Muscle layer of colon (tissue), 2 donors: ENCODE measurements around the gene CGREF1.
A peak's percentile ranks its signal among the peaks of the same experiment; 100 is the strongest.

Experiments
- H3K27ac ChIP-seq: one replicate; pipeline ENCODE4 v1.7.0; 2013; ENCODE audit warnings: low read depth, mild to moderate bottlenecking, low read length, moderate library complexity
- H3K27me3 ChIP-seq, 2 donors: one replicate each; pipeline ENCODE4 v1.7.0; 2013; ENCODE audit warnings: low read length in 2 of 2, mild to moderate bottlenecking in 2 of 2; ENCODE audit not compliant: insufficient read depth in 2 of 2, control insufficient read depth in 1 of 2
- H3K36me3 ChIP-seq: one replicate; pipeline ENCODE4 v1.7.0; 2013; ENCODE audit warnings: mild to moderate bottlenecking, low read length; ENCODE audit not compliant: insufficient read depth
- H3K4me1 ChIP-seq: one replicate; pipeline ENCODE4 v1.7.0; 2013; ENCODE audit warnings: mild to moderate bottlenecking, low read length; ENCODE audit not compliant: insufficient read depth
- H3K4me3 ChIP-seq, 2 donors: one replicate each; pipeline ENCODE4 v1.7.0; 2013; ENCODE audit warnings: low read length in 2 of 2, low read depth in 1 of 2, mild to moderate bottlenecking in 1 of 2, moderate library complexity in 1 of 2
- H3K9ac ChIP-seq: one replicate; pipeline ENCODE4 v1.7.0; 2013; ENCODE audit warnings: low read length
- H3K9me3 ChIP-seq: one replicate; pipeline ENCODE4 v1.7.0; 2013; ENCODE audit warnings: mild to moderate bottlenecking, low read length
- donor health status: abdominal sarcoma.
- donor health status: Adenocarcinoma of cecum.

Gene CGREF1

GRCh38 chr2:27060323-27060722, 58.6 kb downstream of the CGREF1 start:
- H3K27ac ChIP-seq = no peak overlapping the region
- peaks cover 55% of the 10 kb centered on the region for H3K36me3 ChIP-seq
- no peaks in the 10 kb centered on the region for H3K9me3 ChIP-seq
- H3K4me1 ChIP-seq = no peaks in the 10 kb centered on the region
- H3K4me3 ChIP-seq = no peak overlapping the region
- no peak overlapping the region for H3K9ac ChIP-seq
- H3K27me3 ChIP-seq = no peaks in the 10 kb centered on the region

DNA sequence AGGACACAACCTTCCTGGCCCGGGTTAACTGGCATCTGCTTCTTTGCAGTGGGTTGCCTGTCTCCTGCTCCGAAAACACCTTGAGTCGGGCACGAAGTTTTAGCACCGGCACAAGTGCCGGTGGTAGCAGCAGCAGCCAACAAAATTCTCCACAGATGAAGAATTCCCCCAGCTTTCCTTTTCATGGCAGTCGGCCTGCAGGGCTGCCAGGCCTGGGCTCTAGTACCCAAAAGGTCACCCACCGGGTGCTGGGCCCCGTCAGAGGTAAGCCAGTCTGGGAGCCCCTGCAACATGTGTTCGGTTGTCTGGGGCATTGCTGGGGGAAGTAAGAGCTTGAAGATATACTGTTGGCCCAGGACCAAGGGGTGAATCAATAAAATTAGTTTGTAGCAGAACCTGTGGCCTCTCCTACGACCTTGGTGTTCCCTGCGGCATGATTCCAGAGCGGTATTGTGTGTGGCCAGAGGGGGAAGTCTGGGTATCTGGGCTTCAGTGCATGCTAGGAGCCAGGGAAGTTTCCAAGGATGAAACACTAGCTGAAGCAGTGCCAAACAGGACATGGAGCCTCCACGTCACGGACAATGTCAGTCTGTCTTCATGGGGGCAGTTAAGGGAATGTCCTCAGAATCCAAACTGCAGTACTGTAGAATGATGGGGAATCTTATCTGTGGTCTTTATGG, 59.6 kb downstream of the CGREF1 start:
- peaks cover 63% of the 10 kb centered on the region for H3K36me3 ChIP-seq
- no peak overlapping the region for H3K4me3 ChIP-seq
- H3K27me3 ChIP-seq = no peaks in the 10 kb centered on the region
- no peak overlapping the region for H3K9ac ChIP-seq
- H3K4me1 ChIP-seq = no peaks in the 10 kb centered on the region
- H3K27ac ChIP-seq = no peak overlapping the region
- no peaks in the 10 kb centered on the region for H3K9me3 ChIP-seq

DNA sequence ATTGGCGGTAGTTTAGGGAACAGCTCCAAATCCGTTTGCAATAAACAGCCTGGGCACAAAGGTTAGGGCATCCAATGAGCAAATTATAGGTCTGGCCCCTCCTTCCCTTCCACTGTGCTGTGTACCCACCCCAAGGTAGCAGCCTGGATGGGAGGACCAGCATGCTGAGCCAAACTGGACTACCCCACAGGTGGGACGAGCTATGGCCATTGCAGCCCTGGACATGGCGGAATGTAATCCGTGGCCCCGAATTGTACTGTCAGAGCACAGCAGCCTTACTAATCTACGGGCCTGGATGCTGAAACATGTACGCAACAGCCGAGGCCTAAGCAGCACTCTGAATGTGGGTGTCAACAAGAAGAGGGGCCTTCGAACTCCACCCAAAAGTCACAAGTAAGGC, 60.7 kb downstream of the CGREF1 start:
- no peaks in the 10 kb centered on the region for H3K27me3 ChIP-seq
- H3K36me3 ChIP-seq = peaks cover 74% of the 10 kb centered on the region
- no peak overlapping the region for H3K9ac ChIP-seq
- no peaks in the 10 kb centered on the region for H3K4me1 ChIP-seq
- H3K4me3 ChIP-seq = no peak overlapping the region
- H3K9me3 ChIP-seq = no peaks in the 10 kb centered on the region
- no peak overlapping the region for H3K27ac ChIP-seq

DNA sequence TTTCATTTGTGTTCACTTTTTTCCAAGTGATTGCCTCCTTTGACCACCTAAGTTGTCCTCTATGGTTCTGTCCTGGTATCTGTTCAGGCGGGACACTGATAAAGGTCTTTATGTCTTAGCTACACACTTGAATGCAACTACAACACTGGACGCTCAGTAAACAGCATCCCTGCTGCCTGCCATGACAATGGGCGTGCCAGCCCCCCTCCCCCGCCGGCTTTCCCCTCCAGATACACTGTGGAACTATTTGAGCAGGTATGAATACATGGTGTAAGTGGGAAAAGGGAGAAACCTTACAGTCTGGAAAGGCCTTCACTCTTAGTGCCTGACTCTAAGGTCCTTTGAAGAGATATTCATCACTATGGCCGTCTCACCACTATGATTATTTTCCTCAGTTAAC, 61.7 kb downstream of the CGREF1 start:
- H3K36me3 ChIP-seq = peaks cover 68% of the 10 kb centered on the region
- H3K9ac ChIP-seq = no peak overlapping the region
- H3K4me1 ChIP-seq = peaks cover 6% of the 10 kb centered on the region
- no peak overlapping the region for H3K4me3 ChIP-seq
- H3K27ac ChIP-seq = no peak overlapping the region
- H3K27me3 ChIP-seq = no peaks in the 10 kb centered on the region
- H3K9me3 ChIP-seq = no peaks in the 10 kb centered on the region

GRCh38 chr2:27054721-27055120, 64.2 kb downstream of the CGREF1 start:
- no peak overlapping the region for H3K9ac ChIP-seq
- peaks cover 60% of the 10 kb centered on the region for H3K36me3 ChIP-seq
- H3K9me3 ChIP-seq = no peaks in the 10 kb centered on the region
- H3K27ac ChIP-seq = no peak overlapping the region
- no peaks in the 10 kb centered on the region for H3K27me3 ChIP-seq
- no peak overlapping the region for H3K4me3 ChIP-seq
- peaks cover 10% of the 10 kb centered on the region for H3K4me1 ChIP-seq

- Histone ChIP-seq H3K36me3 (peaks cover 50% of the 10 kb centered on the region), H3K9me3 (no peaks in the 10 kb centered on the region), H3K4me1 (peaks cover 18% of the 10 kb centered on the region), H3K27me3 (no peaks in the 10 kb centered on the region), H3K9ac (no peak overlapping the region), H3K27ac (no peak overlapping the region), H3K4me3 (no peak overlapping the region)
Observed at GRCh38 chr2:27053776-27054175, 65.2 kb downstream of the CGREF1 start.

DNA sequence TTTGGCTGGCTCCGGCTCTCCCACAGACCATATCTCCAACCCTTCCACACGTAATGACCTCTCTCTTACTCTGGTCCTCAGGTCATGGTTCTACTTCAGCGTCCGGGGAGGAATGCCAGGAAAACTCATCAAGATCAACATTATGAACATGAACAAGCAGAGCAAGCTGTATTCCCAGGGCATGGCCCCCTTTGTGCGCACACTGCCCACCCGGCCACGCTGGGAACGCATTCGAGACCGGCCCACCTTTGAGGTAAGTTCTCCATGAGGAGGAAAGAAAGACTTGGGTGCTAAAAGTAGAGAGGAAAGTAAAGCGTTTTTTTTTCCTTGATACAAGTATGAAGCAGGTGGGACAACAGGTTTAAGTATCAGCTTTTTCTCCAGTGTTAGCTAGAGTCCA, 65.6 kb downstream of the CGREF1 start:
- Histone ChIP-seq H3K27ac (no peak overlapping the region), H3K9me3 (no peaks in the 10 kb centered on the region), H3K27me3 (no peaks in the 10 kb centered on the region), H3K4me1 (peaks cover 18% of the 10 kb centered on the region), H3K4me3 (no peak overlapping the region), H3K9ac (no peak overlapping the region), H3K36me3 (peaks cover 46% of the 10 kb centered on the region)

DNA sequence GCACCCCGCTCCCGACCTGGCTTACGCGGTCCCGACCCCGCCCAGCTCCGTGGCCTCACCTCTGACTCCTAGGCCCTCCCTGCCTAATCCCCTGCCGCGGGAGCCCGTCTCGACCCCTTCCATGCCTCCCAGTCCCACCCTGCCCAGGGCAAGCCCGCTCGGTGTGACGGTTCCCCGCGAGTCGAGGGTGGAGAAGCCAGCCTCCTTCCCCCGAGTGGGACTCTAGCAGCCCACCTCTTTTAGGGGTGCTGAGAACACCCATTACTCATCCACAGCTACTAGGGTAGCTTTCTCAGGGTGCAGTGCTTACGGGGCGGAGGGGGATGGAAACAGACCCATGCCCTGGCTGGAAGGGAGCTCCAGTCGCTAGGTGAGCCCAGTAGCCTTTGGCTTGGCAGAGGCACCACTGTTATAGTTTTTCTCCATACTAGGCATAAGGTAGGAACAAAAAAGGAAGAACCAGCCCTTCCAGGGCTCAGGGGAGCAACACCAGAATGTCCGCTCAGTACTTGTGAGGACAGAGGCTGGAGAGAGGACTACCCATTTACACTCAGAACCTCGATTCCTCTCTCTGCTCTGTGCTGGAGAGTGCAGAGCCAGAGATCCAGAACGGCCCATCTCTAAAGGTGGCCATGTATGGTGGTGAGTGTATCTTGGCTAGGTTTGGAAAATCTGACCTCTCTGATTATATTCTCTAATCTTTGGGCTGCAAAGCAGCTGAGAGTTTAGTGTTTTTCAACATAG, 66.9 kb downstream of the CGREF1 start:
- H3K27ac ChIP-seq = peak overlapping the region; percentile 98
- H3K9ac ChIP-seq = peak overlapping the region; percentile 83
- peak overlapping the region; percentile 64 to 83 for H3K4me3 ChIP-seq
- H3K36me3 ChIP-seq = peaks cover 39% of the 10 kb centered on the region
- H3K27me3 ChIP-seq = no peaks in the 10 kb centered on the region
- H3K9me3 ChIP-seq = no peaks in the 10 kb centered on the region
- peaks cover 18% of the 10 kb centered on the region for H3K4me1 ChIP-seq

DNA sequence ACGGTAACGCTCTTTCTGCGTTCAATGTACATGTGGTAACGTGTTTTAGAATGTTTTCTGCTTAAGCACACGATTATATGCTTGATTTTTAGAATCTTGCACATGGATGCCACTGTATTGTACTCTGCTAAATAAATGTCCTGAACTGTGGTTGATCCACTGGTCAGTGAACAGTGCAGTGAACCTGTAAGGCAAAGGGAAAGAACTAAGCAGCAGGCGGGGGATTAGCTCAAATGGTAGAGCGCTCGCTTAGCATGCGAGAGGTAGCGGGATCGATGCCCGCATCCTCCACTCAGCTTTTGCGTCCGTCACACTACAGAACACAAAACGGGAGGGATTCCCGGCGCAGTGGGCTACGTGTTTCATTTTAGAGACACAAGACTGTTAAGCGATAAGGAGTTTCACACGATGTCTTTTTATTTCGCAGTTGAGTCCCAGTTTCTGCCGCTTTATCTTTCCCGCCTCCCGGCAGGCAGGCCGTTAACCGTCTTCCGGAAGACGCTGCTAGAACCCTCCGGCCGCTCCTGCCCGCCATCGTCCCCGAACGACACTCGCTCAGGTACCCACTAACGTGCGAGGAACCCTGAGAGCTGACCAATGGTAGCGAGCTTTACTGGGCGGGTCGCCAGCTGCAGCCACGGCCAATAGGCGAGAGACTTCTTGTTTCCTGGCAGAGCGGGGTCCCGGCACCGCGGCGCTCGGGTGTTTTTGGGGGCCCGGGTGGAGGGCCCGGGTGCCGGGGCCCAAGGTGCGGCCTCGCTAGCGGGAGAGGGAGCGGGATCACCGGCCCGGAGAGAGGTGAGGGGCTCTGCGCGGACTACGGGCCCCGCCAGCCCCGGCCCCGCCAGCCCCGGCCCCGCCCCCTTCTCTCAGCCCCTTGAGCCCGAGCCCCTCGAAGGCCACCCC, 67.7 kb downstream of the CGREF1 start, which contains the start of gene AGBL5:
Gene AGBL5 (plus strand): TSS at position 673 of the 906 bp plus-strand sequence. CDS start 1,291 bp downstream, outside the sequence.
- H3K27me3 ChIP-seq = no peaks in the 10 kb centered on the region
- peaks cover 18% of the 10 kb centered on the region for H3K4me1 ChIP-seq
- H3K36me3 ChIP-seq = peaks cover 32% of the 10 kb centered on the region
- peak within 1 kb of the TSS; percentile 83 for H3K9ac ChIP-seq
- H3K27ac ChIP-seq = peak within 1 kb of the TSS; percentile 98
- peak within 1 kb of the TSS; percentile 70 to 92 for H3K4me3 ChIP-seq
- no peaks in the 10 kb centered on the region for H3K9me3 ChIP-seq
